ENCODE data around the gene RND3. TPM values are rescaled to one million over a fixed set of nuclear protein-coding genes. Genes with fewer than 3 reads are reported as not detected.

RND3 gene
- total and polyA plus RNA-seq, 8 donors, result 10.3 to 58.2 (median 27.1) TPM

DNA sequence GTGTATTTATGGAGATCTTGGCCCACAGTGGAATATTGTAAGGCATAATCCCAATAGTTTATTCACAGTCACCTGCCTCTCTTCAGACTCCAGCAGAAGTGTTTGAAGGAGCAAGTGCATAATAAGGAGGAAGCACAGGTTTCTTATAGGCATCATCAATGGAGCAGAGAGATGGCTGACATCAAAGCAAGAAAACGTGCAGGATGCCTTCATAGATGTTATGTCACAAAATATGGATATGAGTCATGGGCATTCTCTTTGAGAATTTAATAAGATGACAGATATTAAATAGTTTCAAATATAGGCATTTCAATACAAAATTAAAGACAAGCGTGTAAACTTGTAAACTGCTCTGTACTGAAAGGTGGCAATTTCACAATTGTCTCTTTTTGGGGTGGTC is 4.0 kb upstream of the RND3 start:
- 74 to 79% (median 75%) methylated on average over 2 of the region's 2 CpGs for WGBS, 5 donors
- Histone ChIP-seq H3K4me3 (no peak overlapping the region), H3K9me3 (no peaks in the 10 kb centered on the region), H3K27me3 (peaks cover 0 to 11% (median 0%) of the 10 kb centered on the region in 3 donors), H3K4me1 (no peaks in the 10 kb centered on the region), H3K36me3 (no peaks in the 10 kb centered on the region), H3K27ac (no peak overlapping the region)
- intact Hi-C loops (cut with DNase I; ENCODE audit: low total_unique reads), result loop anchor here (5.0 kb wide), 1 partner anchor 894 kb away; no protein-coding TSS in a partner anchor
- TF ChIP-seq EP300 (IDR thresholded peaks at IDR 0.05) (no peak), POLR2A (IDR thresholded peaks at IDR 0.05) (no peak), POLR2AphosphoS5 (IDR thresholded peaks at IDR 0.05) (no peak)
- TF ChIP-seq, protein P1, sequence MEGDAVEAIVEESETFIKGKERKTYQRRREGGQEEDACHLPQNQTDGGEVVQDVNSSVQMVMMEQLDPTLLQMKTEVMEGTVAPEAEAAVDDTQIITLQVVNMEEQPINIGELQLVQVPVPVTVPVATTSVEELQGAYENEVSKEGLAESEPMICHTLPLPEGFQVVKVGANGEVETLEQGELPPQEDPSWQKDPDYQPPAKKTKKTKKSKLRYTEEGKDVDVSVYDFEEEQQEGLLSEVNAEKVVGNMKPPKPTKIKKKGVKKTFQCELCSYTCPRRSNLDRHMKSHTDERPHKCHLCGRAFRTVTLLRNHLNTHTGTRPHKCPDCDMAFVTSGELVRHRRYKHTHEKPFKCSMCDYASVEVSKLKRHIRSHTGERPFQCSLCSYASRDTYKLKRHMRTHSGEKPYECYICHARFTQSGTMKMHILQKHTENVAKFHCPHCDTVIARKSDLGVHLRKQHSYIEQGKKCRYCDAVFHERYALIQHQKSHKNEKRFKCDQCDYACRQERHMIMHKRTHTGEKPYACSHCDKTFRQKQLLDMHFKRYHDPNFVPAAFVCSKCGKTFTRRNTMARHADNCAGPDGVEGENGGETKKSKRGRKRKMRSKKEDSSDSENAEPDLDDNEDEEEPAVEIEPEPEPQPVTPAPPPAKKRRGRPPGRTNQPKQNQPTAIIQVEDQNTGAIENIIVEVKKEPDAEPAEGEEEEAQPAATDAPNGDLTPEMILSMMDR (IDR thresholded peaks at IDR 0.05), result no peak
- DNase-seq, result no peak

DNA sequence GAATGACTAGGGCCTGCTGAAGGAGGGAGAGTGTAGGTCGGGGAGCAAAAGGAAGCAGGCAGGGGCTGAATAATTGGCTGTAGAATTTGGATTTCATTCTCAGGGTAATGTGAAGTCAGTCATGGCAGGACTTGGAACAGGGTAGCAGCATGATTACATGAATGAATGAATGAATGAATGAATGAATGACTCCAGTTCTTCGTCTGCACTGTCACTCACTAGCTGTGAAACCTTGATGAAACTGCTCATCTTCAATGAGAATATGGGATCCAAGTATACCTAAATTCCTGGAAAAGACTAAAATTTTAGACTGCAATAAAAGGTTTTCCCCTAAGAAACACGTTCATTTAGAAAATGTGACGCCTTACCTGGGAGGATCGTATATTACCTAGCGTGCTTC is 3.0 kb upstream of the RND3 start:
- Histone ChIP-seq H3K9me3 (no peaks in the 10 kb centered on the region), H3K36me3 (no peaks in the 10 kb centered on the region), H3K4me3 (no peak overlapping the region), H3K4me1 (peaks cover 0 to 3% (median 0%) of the 10 kb centered on the region in 4 donors), H3K27me3 (peaks cover 0 to 21% (median 6%) of the 10 kb centered on the region in 3 donors), H3K27ac (no peak overlapping the region)
- DNase-seq, result no peak
- TF ChIP-seq, protein P1 (IDR thresholded peaks at IDR 0.05), result no peak
- TF ChIP-seq POLR2A (IDR thresholded peaks at IDR 0.05), result no peak
- no peak for TF ChIP-seq POLR2AphosphoS5 (IDR thresholded peaks at IDR 0.05)
- TF ChIP-seq EP300 (IDR thresholded peaks at IDR 0.05), result no peak
- 69 to 83% (median 80%) methylated on average over 6 of the region's 6 CpGs for WGBS, 5 donors
- intact Hi-C loops (cut with DNase I; ENCODE audit: low total_unique reads), result loop anchor here (5.0 kb wide), 1 partner anchor 893 kb away; no protein-coding TSS in a partner anchor

DNA sequence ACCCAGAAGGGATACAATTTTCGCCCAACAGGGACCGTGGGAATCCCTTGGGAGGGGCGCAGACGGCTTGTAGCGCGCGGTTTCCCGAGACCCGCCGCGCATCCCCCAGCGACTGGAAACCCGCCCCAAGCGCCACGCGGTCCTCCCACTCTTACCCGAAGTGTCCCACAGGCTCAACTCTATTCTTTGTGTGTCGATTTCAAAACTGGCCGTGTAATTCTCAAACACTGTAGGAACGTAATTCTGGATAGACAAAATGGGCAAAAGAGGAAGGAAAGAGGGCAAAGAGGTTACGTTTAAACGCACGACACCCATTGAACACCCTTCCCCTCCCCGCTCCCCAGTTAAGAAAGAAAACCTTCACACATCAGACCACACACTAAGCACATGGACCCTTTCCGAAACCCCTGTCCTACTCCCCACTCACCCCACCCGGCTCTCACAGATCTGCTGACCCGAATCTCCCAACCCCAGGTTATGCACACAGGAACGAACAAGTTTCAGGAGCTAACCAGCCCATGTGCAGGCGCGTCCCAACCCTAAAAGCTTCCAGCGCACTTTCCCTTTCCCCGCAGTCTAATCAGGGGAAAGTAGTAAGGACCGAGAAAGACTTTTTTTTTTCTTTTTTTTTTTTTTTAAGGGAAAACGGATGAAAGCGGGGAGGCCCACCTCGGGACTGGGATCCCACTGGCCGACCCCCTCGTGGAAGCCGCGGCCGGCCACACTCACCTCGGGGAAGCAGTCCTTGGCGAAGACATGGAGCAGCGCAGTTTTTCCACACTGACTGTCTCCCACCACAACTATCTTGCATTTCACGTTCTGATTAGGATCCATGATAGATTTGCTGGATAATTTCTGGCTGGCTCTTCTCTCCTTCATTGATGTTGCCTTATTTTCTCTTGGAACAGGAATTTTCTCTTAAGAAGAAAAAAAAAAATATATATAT is 655 bp downstream of the RND3 start:
- Histone ChIP-seq H3K27ac (peak overlapping the region; percentile 90 to 96 (median 93)), H3K9me3 (no peaks in the 10 kb centered on the region), H3K36me3 (no peaks in the 10 kb centered on the region), H3K4me1 (peaks cover 13 to 30% (median 21%) of the 10 kb centered on the region in 4 donors), H3K27me3 (peaks cover 0 to 25% (median 9%) of the 10 kb centered on the region in 3 donors), H3K4me3 (peak overlapping the region; percentile 61 to 77 (median 71))
- TF ChIP-seq POLR2A (IDR thresholded peaks at IDR 0.05) (no peak), POLR2AphosphoS5 (IDR thresholded peaks at IDR 0.05) (no peak), EP300 (IDR thresholded peaks at IDR 0.05) (no peak)
- TF ChIP-seq, protein P1 (IDR thresholded peaks at IDR 0.05), result no peak
- peak; percentile 50 to 81 for DNase-seq
- intact Hi-C loops (cut with DNase I; ENCODE audit: low total_unique reads), result no loop called here
- WGBS, 5 donors, result 1 to 2% (median 1%) methylated on average over 42 to 45 of the region's 45 CpGs

DNA sequence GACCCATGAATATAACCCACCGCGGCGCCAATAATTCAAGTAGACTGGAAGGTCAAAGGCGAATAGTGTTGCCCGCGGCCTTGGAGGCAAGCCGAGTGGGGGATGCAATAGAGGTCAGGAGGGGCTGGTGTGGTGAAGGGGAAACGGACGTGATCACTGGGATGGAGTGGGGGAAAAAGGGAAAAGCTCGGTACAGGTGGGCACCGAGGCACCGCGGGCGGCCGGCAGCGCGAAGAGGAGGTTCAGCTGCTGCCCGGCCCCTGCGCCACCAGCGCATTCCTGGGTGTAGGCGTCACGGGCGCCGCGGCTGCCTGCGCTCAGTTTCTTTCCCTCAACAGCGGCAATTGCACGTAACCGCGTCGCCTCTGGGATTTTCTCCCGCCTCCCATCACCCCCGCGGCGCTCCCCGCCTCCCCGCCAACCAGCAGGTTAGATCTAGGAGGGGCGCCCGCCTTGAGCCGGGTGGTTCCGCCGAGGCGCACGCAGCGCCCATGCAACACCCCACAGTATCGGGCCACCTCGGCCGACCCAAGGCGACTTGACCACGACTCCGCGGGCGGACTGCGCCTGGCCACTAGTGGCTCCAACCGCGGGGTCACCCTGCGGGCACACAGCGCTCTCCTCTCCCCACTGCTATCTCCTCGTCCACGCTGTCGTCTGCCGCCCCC is 1.5 kb downstream of the RND3 start:
- intact Hi-C loops (cut with DNase I; ENCODE audit: low total_unique reads), result no loop called here
- TF ChIP-seq EP300 (IDR thresholded peaks at IDR 0.05) (no peak), POLR2A (IDR thresholded peaks at IDR 0.05) (peak in 2 of 4 donors; percentile 9 to 15), POLR2AphosphoS5 (IDR thresholded peaks at IDR 0.05) (peak; percentile 68 to 81 (median 80))
- TF ChIP-seq, protein P1 (IDR thresholded peaks at IDR 0.05), result no peak
- peaks cover 13 to 36% (median 22%) of the 10 kb centered on the region in 4 donors for H3K4me1 ChIP-seq
- H3K4me3 ChIP-seq, result peak overlapping the region; percentile 61 to 77 (median 71)
- no peaks in the 10 kb centered on the region for H3K9me3 ChIP-seq
- H3K36me3 ChIP-seq, result no peaks in the 10 kb centered on the region
- peak overlapping the region; percentile 90 to 96 (median 93) for H3K27ac ChIP-seq
- WGBS, 5 donors, result 1 to 4% (median 2%) methylated on average over 30 to 62 of the region's 62 CpGs
- DNase-seq, result peak; percentile 80 to 93
- H3K27me3 ChIP-seq, result peaks cover 0 to 25% (median 9%) of the 10 kb centered on the region in 3 donors
